ENCODE data around the gene CTNNBL1.

Gene CTNNBL1

GRCh38 chr20:37901654-37902503 lies 208.0 kb downstream of the CTNNBL1 start:
- DNase-seq (ENCODE audit: low spot score) = peak; percentile 81

GRCh38 chr20:37902504-37903313 lies 208.9 kb downstream of the CTNNBL1 start, which contains the start of gene VSTM2L:
VSTM2L (plus strand) TSS chr20:37903127; CDS start chr20:37903351, 224 bp downstream.
- peak; percentile 87 for DNase-seq (ENCODE audit: low spot score)

GRCh38 chr20:37903317-37904007 lies 209.6 kb downstream of the CTNNBL1 start:
- DNase-seq (ENCODE audit: low spot score) = peak; percentile 59

GRCh38 chr20:37904008-37904642 lies 210.3 kb downstream of the CTNNBL1 start:
- DNase-seq (ENCODE audit: low spot score) = no peak

- no peak for DNase-seq (ENCODE audit: low spot score)
Measured at GRCh38 chr20:37904845-37905373, 211.1 kb downstream of the CTNNBL1 start.

GRCh38 chr20:37905671-37906613 lies 212.1 kb downstream of the CTNNBL1 start:
- no peak for DNase-seq (ENCODE audit: low spot score)

GRCh38 chr20:37907330-37907676 lies 213.5 kb downstream of the CTNNBL1 start:
- no peak for DNase-seq (ENCODE audit: low spot score)

- peak; percentile 92 for DNase-seq (ENCODE audit: low spot score)
Measured at GRCh38 chr20:37907677-37908401, 214.0 kb downstream of the CTNNBL1 start.

- no peak for DNase-seq (ENCODE audit: low spot score)
Measured at GRCh38 chr20:37911261-37911660, 217.4 kb downstream of the CTNNBL1 start.

- DNase-seq (ENCODE audit: low spot score) = peak; percentile 70
Measured at GRCh38 chr20:37911838-37912281, 218.0 kb downstream of the CTNNBL1 start.

- no peak for DNase-seq (ENCODE audit: low spot score)
Measured at GRCh38 chr20:37912874-37913273, 219.0 kb downstream of the CTNNBL1 start.

- no peak for DNase-seq (ENCODE audit: low spot score)
Measured at GRCh38 chr20:37913567-37914366, 219.9 kb downstream of the CTNNBL1 start.

- DNase-seq (ENCODE audit: low spot score) = no peak
Measured at GRCh38 chr20:37914367-37914671, 220.5 kb downstream of the CTNNBL1 start.

GRCh38 chr20:37914672-37915433 lies 221.0 kb downstream of the CTNNBL1 start:
- DNase-seq (ENCODE audit: low spot score) = peak; percentile 39

- no peak for DNase-seq (ENCODE audit: low spot score)
Measured at GRCh38 chr20:37915434-37915787, 221.6 kb downstream of the CTNNBL1 start.

- DNase-seq (ENCODE audit: low spot score) = no peak
Measured at GRCh38 chr20:37915800-37916570, 222.2 kb downstream of the CTNNBL1 start.

GRCh38 chr20:37917461-37917860 lies 223.6 kb downstream of the CTNNBL1 start:
- DNase-seq (ENCODE audit: low spot score) = no peak

GRCh38 chr20:37918035-37918434 lies 224.2 kb downstream of the CTNNBL1 start:
- no peak for DNase-seq (ENCODE audit: low spot score)
